K562 (cell line): ENCODE measurements around the gene COL16A1. TPM values are rescaled to one million over a fixed set of nuclear protein-coding genes. Genes with fewer than 3 reads are reported as not detected.

ENCODE experiments used
- ATAC-seq: fragments of 200-7000 bp; cut with Tn5 transposase; 3 replicates; pipeline ENCODE4 v1.9.1; 2020; ENCODE audit warnings: moderate library complexity
- BruUV-seq: library from RNA; stranded (reverse); fragments of 400-500 nt; replicated peaks from 2 replicates; lab custom pipeline; 2021; lab: Mats Ljungman, UMichigan
- CTCF ChIA-PET: fragments of 300-600 bp; formaldehyde crosslinking; extraction: SDS; loops from one replicate; lab custom pipeline; 2021; ENCODE audit warnings: low intra/inter-chr PET ratio; lab: Yijun Ruan, JAX
- POLR2A ChIA-PET: fragments of 300-600, 350-650 bp; sonication (Branson Sonifier 250); formaldehyde crosslinking; extraction: SDS; loops from one replicate; lab custom pipeline; 2021; ENCODE audit warnings: antibody characterized with exemption, inconsistent platforms; lab: Yijun Ruan, JAX
- DNase-seq, 4 experiments: peaks; one replicate each; pipeline versions ENCODE4 v3.0.0 to v3.0.0-alpha.2; 2011 to 2018; ENCODE audit warnings: low spot score in 3 of 4, mixed read lengths in 3 of 4; ENCODE audit errors: extremely low read depth in 1 of 4
- FAIRE-seq: peaks from 2 replicates; lab custom pipeline; 2011; peaks lifted over from hg19 to GRCh38; lab: Jason Lieb, UNC
- H2AFZ ChIP-seq: 2 replicates; pipeline ENCODE4 v1.6.0; 2011; ENCODE audit warnings: low read depth, low read length, control low read depth, inconsistent platforms
- H3K27ac ChIP-seq: fragments of 200-600 bp; 3 replicates; pipeline ENCODE4 v1.8.0; 2011; ENCODE audit warnings: low read depth, mild to moderate bottlenecking, control low read depth, inconsistent platforms, low read length, moderate library complexity, mixed read lengths; ENCODE audit errors: extremely low read depth
- H3K27me3 ChIP-seq, 2 experiments: fragments of 300-600 bp in 1 of 2; 2 replicates in 1 of 2; 3 replicates in 1 of 2; pipeline versions ENCODE4 v1.6.0 to v1.8.0; 2011; ENCODE audit warnings: inconsistent platforms in 2 of 2, low read length in 2 of 2, mild to moderate bottlenecking in 1 of 2, mixed read lengths in 1 of 2, moderate library complexity in 1 of 2; ENCODE audit not compliant: control insufficient read depth in 2 of 2, insufficient read depth in 2 of 2
- H3K36me3 ChIP-seq: fragments of 300-600 bp; 3 replicates; pipeline ENCODE4 v1.8.0; 2011; ENCODE audit warnings: mild to moderate bottlenecking, low read length, inconsistent platforms; ENCODE audit not compliant: control insufficient read depth, insufficient read depth
- H3K4me1 ChIP-seq, 2 experiments: fragments of 200-600 bp in 1 of 2; replicated peaks in 1 of 2; 2 replicates in 1 of 2; 3 replicates in 1 of 2; pipeline versions ENCODE4 v1.5.1 to v1.8.0; 2011; ENCODE audit warnings: inconsistent platforms in 2 of 2, low read length in 2 of 2, mild to moderate bottlenecking in 1 of 2, mixed read lengths in 1 of 2, moderate library complexity in 1 of 2; ENCODE audit not compliant: control insufficient read depth in 2 of 2, insufficient read depth in 2 of 2
- H3K4me2 ChIP-seq: 2 replicates; pipeline ENCODE4 v1.6.1; 2011; ENCODE audit warnings: low read length, control low read depth, inconsistent platforms, mixed read lengths; ENCODE audit not compliant: insufficient read depth
- H3K4me3 ChIP-seq: fragments of 200-600 bp; sonication (generic), shearing (Covaris generic); 2 replicates; pipeline ENCODE4 v1.5.1; 2016; ENCODE audit warnings: control low read depth, inconsistent platforms
- H3K79me2 ChIP-seq: fragments of 200-600 bp; 3 replicates; pipeline ENCODE4 v1.8.0; 2011; ENCODE audit warnings: low read length, inconsistent platforms; ENCODE audit not compliant: control insufficient read depth, insufficient read depth
- H3K9ac ChIP-seq, 2 experiments: 2 replicates each; pipeline versions ENCODE4 v1.6.0 to v1.6.1; 2011; ENCODE audit warnings: low read depth in 2 of 2, low read length in 2 of 2, control low read depth in 1 of 2, inconsistent platforms in 1 of 2, mild to moderate bottlenecking in 1 of 2, mixed read lengths in 1 of 2; ENCODE audit not compliant: insufficient read depth in 1 of 2
- H3K9me1 ChIP-seq: one replicate; pipeline ENCODE4 v1.6.0; 2011; ENCODE audit warnings: inconsistent platforms, mild to moderate bottlenecking, low read length, moderate library complexity; ENCODE audit not compliant: control insufficient read depth, insufficient read depth
- H3K9me3 ChIP-seq: replicated peaks from 2 replicates; pipeline ENCODE4 v1.5.1; 2011; ENCODE audit warnings: low read depth, low read length, inconsistent platforms; ENCODE audit not compliant: control insufficient read depth, insufficient read depth
- H4K20me1 ChIP-seq: replicated peaks from 2 replicates; pipeline ENCODE4 v1.6.1; 2011; ENCODE audit warnings: low read length, inconsistent platforms, mixed read lengths; ENCODE audit not compliant: control insufficient read depth, insufficient read depth
- KHSRP ChIP-seq: fragments of 450-650 bp; IDR thresholded peaks from 2 replicates; pipeline ENCODE4 v1.6.1; 2017
- PTBP1 ChIP-seq: fragments of 200-400 bp; formaldehyde crosslinking; IDR thresholded peaks from 2 replicates; pipeline ENCODE4 v1.6.1; 2017; ENCODE audit warnings: low read depth, low read length
- ZNF384 ChIP-seq: IDR thresholded peaks from 2 replicates; pipeline ENCODE4 v1.6.1; 2012; ENCODE audit warnings: low read depth, low read length, improper control_type of control experiment
- WGBS: fragments of 100-300 bp; shearing (Covaris generic); methylation state at CpG from one replicate; pipeline ENCODE4 v1.1.6; 2016; ENCODE audit warnings: low coverage, mixed read lengths; ENCODE audit not compliant: insufficient coverage; ENCODE audit errors: missing lambda C conversion rate; 5-methylcytosine and 5-hydroxymethylcytosine counted together
- in situ Hi-C: fragments of 300-500 bp; cut with MboI; formaldehyde crosslinking; loops from 4 replicates; pipeline ENCODE4 v1.15.0; 2018; ENCODE audit warnings: inconsistent platforms, mixed read lengths
- intact Hi-C: fragments of 100-400 bp; cut with micrococcal nuclease; formaldehyde crosslinking; loops from 2 replicates; pipeline ENCODE4 v1.14.2; 2022
- polyA plus RNA-seq, 8 experiments: library from polyadenylated mRNA; depleted of rRNA in 4 of 8; stranded (reverse) in 5 of 8; unstranded in 3 of 8; fragments of >200 nt; fragmentation: Nextera tagmentation in 2 of 8; fragmentation: Illumina TruSeq in 1 of 8; extraction: Ambion mirVana in 2 of 8; extraction: Trizol in 1 of 8; gene quantifications; 2 replicates each; pipeline versions ENCODE4 v1.2.1 to v1.2.3, GENCODE V29; 2011 to 2014; ENCODE audit warnings: inconsistent platforms in 1 of 8, missing spikeins in 1 of 8
- total RNA-seq, 7 experiments: library from RNA; depleted of rRNA in 6 of 7; stranded (reverse); fragments of >200 nt in 6 of 7; fragmentation: Illumina TruSeq in 2 of 7; extraction: Trizol in 2 of 7; gene quantifications; 2 replicates each; pipeline versions ENCODE4 v1.2.1 to v1.2.3, GENCODE V29; 2011 to 2021; ENCODE audit warnings: low replicate concordance in 1 of 7
- TF ChIP-seq, protein P1 (sequence below): sonication (generic); formaldehyde crosslinking; IDR thresholded peaks from 2 replicates; pipeline ENCODE4 v1.8.1; 2022; ENCODE audit warnings: missing genetic modification reagents
- TF ChIP-seq, protein P2 (sequence below): sonication (generic); formaldehyde crosslinking; IDR thresholded peaks from 2 replicates; pipeline ENCODE4 v1.8.1; 2023; ENCODE audit warnings: mild to moderate bottlenecking, missing genetic modification reagents
- TF ChIP-seq, protein P3 (sequence below): sonication (generic); formaldehyde crosslinking; IDR thresholded peaks from 2 replicates; pipeline ENCODE4 v1.8.1; 2023; ENCODE audit warnings: missing genetic modification reagents, mild to moderate bottlenecking, borderline replicate concordance

The COL16A1 gene
- total and polyA plus RNA-seq, 9 of the 15 experiments (the other 6 are each of a cell fraction or from before 2014, with no cell fraction given), result 0.11 to 0.60 (median 0.11) TPM; not detected in 6

DNA sequence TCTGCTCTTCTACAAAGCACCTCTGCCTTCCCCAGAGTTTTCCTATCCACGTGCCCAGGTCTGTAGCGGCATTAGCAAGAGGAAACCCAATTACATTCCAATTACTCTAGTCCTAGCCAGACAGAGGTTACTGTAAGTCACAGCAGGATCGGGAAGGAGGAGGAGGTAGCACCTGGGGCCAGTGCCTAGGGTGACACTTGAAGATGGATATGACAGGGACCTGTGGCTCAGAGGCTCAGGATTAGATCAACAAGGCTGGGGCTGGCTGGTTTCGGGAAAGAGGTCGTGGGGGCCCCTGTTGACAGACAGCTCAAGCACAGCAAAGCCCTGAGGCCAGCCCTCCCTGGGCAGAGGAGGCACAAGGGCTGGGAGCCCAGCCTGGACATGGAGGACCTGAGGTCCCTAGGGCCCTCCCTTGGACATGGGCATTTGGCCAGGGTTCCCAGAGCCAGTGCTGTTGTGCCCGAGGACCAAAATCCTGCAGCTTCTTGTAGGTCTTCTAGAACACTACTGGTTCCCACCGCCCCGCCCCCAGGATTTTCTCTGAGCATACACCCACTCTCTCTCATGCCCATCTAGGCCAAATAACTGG, 89.3 kb downstream of the COL16A1 start:
- BruUV-seq, result no TSS peak
- DNase-seq (no peak), FAIRE-seq (no peak), ATAC-seq (no peak)
- no peaks in the 10 kb centered on the region for H3K36me3 ChIP-seq
- peaks cover 0 to 16% of the 10 kb centered on the region in 2 experiments; a peak in 2 of 5 replicates for H3K4me1 ChIP-seq
- ChIA-PET POLR2A (interaction anchor here (0.7 kb wide), 1 partner anchor 231 kb away, joined by 4 read pairs; no protein-coding TSS in a partner anchor), CTCF (no interaction called here)
- in situ Hi-C loops (no loop called here), intact Hi-C loops (no loop called here)
- no peak overlapping the region for H3K4me2 ChIP-seq
- no peaks in the 10 kb centered on the region for H3K79me2 ChIP-seq
- 2% methylated on average over 8 of the region's 8 CpGs for WGBS
- H3K4me3 ChIP-seq, result no peak overlapping the region
- no peak overlapping the region for H2AFZ ChIP-seq
- H3K9ac ChIP-seq, result no peak overlapping the region
- H3K27me3 ChIP-seq, result peaks cover 30 to 73% of the 10 kb centered on the region in 2 experiments
- H4K20me1 ChIP-seq, result peaks cover 20% of the 10 kb centered on the region
- H3K9me3 ChIP-seq, result no peaks in the 10 kb centered on the region
- H3K27ac ChIP-seq, result no peak overlapping the region
- no peaks in the 10 kb centered on the region for H3K9me1 ChIP-seq
- no peak for TF ChIP-seq KHSRP
- no peak for TF ChIP-seq ZNF384
- TF ChIP-seq, protein P1, sequence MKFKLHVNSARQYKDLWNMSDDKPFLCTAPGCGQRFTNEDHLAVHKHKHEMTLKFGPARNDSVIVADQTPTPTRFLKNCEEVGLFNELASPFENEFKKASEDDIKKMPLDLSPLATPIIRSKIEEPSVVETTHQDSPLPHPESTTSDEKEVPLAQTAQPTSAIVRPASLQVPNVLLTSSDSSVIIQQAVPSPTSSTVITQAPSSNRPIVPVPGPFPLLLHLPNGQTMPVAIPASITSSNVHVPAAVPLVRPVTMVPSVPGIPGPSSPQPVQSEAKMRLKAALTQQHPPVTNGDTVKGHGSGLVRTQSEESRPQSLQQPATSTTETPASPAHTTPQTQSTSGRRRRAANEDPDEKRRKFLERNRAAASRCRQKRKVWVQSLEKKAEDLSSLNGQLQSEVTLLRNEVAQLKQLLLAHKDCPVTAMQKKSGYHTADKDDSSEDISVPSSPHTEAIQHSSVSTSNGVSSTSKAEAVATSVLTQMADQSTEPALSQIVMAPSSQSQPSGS, result no peak
- TF ChIP-seq PTBP1, result no peak
- TF ChIP-seq, protein P2, sequence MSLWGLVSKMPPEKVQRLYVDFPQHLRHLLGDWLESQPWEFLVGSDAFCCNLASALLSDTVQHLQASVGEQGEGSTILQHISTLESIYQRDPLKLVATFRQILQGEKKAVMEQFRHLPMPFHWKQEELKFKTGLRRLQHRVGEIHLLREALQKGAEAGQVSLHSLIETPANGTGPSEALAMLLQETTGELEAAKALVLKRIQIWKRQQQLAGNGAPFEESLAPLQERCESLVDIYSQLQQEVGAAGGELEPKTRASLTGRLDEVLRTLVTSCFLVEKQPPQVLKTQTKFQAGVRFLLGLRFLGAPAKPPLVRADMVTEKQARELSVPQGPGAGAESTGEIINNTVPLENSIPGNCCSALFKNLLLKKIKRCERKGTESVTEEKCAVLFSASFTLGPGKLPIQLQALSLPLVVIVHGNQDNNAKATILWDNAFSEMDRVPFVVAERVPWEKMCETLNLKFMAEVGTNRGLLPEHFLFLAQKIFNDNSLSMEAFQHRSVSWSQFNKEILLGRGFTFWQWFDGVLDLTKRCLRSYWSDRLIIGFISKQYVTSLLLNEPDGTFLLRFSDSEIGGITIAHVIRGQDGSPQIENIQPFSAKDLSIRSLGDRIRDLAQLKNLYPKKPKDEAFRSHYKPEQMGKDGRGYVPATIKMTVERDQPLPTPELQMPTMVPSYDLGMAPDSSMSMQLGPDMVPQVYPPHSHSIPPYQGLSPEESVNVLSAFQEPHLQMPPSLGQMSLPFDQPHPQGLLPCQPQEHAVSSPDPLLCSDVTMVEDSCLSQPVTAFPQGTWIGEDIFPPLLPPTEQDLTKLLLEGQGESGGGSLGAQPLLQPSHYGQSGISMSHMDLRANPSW, result no peak
- TF ChIP-seq, protein P3, sequence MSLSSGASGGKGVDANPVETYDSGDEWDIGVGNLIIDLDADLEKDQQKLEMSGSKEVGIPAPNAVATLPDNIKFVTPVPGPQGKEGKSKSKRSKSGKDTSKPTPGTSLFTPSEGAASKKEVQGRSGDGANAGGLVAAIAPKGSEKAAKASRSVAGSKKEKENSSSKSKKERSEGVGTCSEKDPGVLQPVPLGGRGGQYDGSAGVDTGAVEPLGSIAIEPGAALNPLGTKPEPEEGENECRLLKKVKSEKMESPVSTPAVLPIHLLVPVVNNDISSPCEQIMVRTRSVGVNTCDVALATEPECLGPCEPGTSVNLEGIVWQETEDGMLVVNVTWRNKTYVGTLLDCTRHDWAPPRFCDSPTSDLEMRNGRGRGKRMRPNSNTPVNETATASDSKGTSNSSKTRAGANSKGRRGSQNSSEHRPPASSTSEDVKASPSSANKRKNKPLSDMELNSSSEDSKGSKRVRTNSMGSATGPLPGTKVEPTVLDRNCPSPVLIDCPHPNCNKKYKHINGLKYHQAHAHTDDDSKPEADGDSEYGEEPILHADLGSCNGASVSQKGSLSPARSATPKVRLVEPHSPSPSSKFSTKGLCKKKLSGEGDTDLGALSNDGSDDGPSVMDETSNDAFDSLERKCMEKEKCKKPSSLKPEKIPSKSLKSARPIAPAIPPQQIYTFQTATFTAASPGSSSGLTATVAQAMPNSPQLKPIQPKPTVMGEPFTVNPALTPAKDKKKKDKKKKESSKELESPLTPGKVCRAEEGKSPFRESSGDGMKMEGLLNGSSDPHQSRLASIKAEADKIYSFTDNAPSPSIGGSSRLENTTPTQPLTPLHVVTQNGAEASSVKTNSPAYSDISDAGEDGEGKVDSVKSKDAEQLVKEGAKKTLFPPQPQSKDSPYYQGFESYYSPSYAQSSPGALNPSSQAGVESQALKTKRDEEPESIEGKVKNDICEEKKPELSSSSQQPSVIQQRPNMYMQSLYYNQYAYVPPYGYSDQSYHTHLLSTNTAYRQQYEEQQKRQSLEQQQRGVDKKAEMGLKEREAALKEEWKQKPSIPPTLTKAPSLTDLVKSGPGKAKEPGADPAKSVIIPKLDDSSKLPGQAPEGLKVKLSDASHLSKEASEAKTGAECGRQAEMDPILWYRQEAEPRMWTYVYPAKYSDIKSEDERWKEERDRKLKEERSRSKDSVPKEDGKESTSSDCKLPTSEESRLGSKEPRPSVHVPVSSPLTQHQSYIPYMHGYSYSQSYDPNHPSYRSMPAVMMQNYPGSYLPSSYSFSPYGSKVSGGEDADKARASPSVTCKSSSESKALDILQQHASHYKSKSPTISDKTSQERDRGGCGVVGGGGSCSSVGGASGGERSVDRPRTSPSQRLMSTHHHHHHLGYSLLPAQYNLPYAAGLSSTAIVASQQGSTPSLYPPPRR (CRISPR knock-in tag), result no peak
